WTC11 (cell line): ENCODE measurements around the gene ZNF787.

Experiments
- GABPB1 ChIP-seq: sonication (generic); formaldehyde crosslinking; IDR thresholded peaks from 2 replicates; pipeline ENCODE4 v1.8.1; 2023; ENCODE audit warnings: mild to moderate bottlenecking, missing genetic modification reagents
- TF ChIP-seq, protein P1 (sequence below): fragments of 200-600 bp; IDR thresholded peaks from 2 replicates; pipeline ENCODE4 v1.8.0; 2022; ENCODE audit warnings: antibody characterized with exemption

DNA sequence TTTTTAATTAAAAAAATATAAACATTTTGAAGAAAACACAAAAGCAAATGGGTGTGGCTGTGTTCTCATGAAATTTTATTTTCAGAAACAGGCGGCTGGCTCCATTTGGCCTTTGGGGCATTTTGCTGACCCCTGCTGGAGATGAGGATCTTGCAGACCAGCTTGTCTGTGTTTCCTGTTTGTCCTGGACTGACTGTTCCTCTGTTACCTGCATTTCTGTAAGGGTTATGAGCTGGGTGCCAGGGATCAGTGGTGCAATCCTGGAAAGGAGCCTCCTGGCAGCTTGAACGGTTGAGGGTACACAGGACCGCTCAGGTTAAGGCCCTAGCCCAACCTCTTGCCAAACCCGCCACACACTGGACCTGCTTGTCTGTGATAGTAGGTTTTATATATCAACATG lies 49.9 kb downstream of the ZNF787 start:
- TF ChIP-seq GABPB1 (CRISPR knock-in tag), result no peak
- TF ChIP-seq, protein P1, sequence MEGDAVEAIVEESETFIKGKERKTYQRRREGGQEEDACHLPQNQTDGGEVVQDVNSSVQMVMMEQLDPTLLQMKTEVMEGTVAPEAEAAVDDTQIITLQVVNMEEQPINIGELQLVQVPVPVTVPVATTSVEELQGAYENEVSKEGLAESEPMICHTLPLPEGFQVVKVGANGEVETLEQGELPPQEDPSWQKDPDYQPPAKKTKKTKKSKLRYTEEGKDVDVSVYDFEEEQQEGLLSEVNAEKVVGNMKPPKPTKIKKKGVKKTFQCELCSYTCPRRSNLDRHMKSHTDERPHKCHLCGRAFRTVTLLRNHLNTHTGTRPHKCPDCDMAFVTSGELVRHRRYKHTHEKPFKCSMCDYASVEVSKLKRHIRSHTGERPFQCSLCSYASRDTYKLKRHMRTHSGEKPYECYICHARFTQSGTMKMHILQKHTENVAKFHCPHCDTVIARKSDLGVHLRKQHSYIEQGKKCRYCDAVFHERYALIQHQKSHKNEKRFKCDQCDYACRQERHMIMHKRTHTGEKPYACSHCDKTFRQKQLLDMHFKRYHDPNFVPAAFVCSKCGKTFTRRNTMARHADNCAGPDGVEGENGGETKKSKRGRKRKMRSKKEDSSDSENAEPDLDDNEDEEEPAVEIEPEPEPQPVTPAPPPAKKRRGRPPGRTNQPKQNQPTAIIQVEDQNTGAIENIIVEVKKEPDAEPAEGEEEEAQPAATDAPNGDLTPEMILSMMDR, result no peak
